Esophagus muscularis mucosa (tissue), 3 donors: ENCODE data around the gene SLC39A7.

ENCODE experiments used
- CTCF ChIP-seq, 3 experiments: fragments of 200-600 bp in 2 of 3; fragments of 450-650 bp in 1 of 3; sonication (generic) in 2 of 3; IDR thresholded peaks; one replicate each; pipeline ENCODE4 v1.5.1; 2017 to 2019; ENCODE audit warnings: antibody characterized with exemption in 3 of 3, mild to moderate bottlenecking in 2 of 3, moderate library complexity in 1 of 3
- POLR2A ChIP-seq: fragments of 450-650 bp; IDR thresholded peaks from one replicate; pipeline ENCODE4 v1.6.1; 2017; ENCODE audit warnings: antibody characterized with exemption, moderate library complexity, mild to moderate bottlenecking, low read depth

- TF ChIP-seq CTCF (IDR thresholded peaks at IDR 0.05) (no peak), POLR2A (no peak)
Observed at GRCh38 chr6:33217681-33218080, 17.0 kb downstream of the SLC39A7 start.
